ENCODE results near the gene TENM3. TPM values are rescaled to one million over a fixed set of nuclear protein-coding genes. Genes with fewer than 3 reads are reported as not detected.

TENM3 gene
- polyA plus RNA-seq, 1 experiment = 54.9 TPM

GRCh38 chr4:182465114-182465513, 221.9 kb downstream of the TENM3 start:
- Histone ChIP-seq H3K27ac (ENCODE audit: low read depth, low read length) (no peak overlapping the region), H3K27me3 (ENCODE audit: control insufficient read depth, insufficient read depth, low read length) (no peaks in the 10 kb centered on the region), H3K4me3 (ENCODE audit: low read depth, low read length) (no peak overlapping the region), H3K9me3 (ENCODE audit: control insufficient read depth, insufficient read depth, low read length) (no peaks in the 10 kb centered on the region)
- no peak for DNase-seq (ENCODE audit: low read depth, low spot score)
- TF ChIP-seq CTCF (IDR thresholded peaks at IDR 0.05; ENCODE audit: low read depth, low read length) = no peak
- ChIA-PET POLR2A (no interaction called here), CTCF (interaction anchor here (0.6 kb wide), 1 partner anchor 785 kb away, joined by 3 read pairs; no protein-coding TSS in a partner anchor)

DNA sequence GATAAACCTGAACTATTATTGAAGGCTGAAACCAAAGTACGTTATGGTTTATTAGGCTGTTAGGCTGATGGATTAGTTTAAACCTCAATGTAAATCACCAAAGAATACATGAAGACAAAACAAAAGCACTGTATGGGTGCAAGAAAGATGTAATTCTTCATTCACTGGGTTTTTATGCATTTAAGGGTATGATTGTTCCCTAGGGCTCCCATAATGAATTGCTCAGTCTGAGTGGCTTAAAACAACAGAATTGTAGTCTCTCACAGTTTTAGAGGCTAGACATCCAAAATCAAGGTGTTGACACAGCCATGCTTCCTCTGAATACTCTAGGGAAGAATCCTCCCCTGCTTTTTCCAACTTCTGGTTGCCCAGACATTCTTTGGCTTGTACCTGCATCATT, 222.8 kb downstream of the TENM3 start:
- no peak for TF ChIP-seq CTCF (IDR thresholded peaks at IDR 0.05; ENCODE audit: low read depth, low read length)
- CTCF ChIA-PET = interaction anchor here (0.7 kb wide), 1 partner anchor 697 kb away, joined by 4 read pairs; no protein-coding TSS in a partner anchor
- no peaks in the 10 kb centered on the region for H3K27me3 ChIP-seq (ENCODE audit: control insufficient read depth, insufficient read depth, low read length)
- no peak for DNase-seq (ENCODE audit: low read depth, low spot score)
- POLR2A ChIA-PET = no interaction called here
- H3K9me3 ChIP-seq (ENCODE audit: control insufficient read depth, insufficient read depth, low read length) = no peaks in the 10 kb centered on the region
- no peak overlapping the region for H3K4me3 ChIP-seq (ENCODE audit: low read depth, low read length)
- H3K27ac ChIP-seq (ENCODE audit: low read depth, low read length) = no peak overlapping the region

DNA sequence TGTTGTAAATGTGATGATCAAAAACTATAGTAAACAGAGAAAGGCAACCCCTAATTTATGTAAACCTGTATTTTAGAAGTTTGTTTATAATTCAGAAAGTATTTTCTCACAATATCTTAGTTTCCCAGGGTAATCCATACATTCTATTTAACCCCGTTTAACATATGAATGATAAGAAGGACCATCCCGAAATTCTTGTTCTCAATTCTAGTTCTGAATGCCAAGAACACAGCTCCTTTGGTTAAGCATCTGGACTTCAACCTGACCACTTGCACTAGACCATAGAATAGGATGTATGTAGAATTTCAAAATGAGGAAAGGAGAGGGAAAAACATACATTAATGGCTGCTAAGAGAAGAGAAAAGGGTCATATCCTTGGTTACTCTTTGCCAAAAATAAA, 227.0 kb downstream of the TENM3 start:
- ChIA-PET POLR2A (no interaction called here), CTCF (no interaction called here)
- Histone ChIP-seq H3K27me3 (ENCODE audit: control insufficient read depth, insufficient read depth, low read length) (no peaks in the 10 kb centered on the region), H3K4me3 (ENCODE audit: low read depth, low read length) (no peak overlapping the region), H3K27ac (ENCODE audit: low read depth, low read length) (no peak overlapping the region), H3K9me3 (ENCODE audit: control insufficient read depth, insufficient read depth, low read length) (no peaks in the 10 kb centered on the region; the same call in 1 of the 2 replicates)
- DNase-seq (ENCODE audit: low read depth, low spot score) = no peak
- TF ChIP-seq CTCF (IDR thresholded peaks at IDR 0.05; ENCODE audit: low read depth, low read length) = no peak

GRCh38 chr4:182475539-182475938, 232.3 kb downstream of the TENM3 start:
- Histone ChIP-seq H3K27me3 (ENCODE audit: control insufficient read depth, insufficient read depth, low read length) (no peaks in the 10 kb centered on the region), H3K9me3 (ENCODE audit: control insufficient read depth, insufficient read depth, low read length) (no peaks in the 10 kb centered on the region; the same call in 1 of the 2 replicates), H3K27ac (ENCODE audit: low read depth, low read length) (no peak overlapping the region), H3K4me3 (ENCODE audit: low read depth, low read length) (no peak overlapping the region)
- CTCF ChIA-PET = interaction anchor here (2.9 kb wide), 1 partner anchor 330 kb away, joined by 17 read pairs; no protein-coding TSS in a partner anchor
- TF ChIP-seq CTCF (IDR thresholded peaks at IDR 0.05; ENCODE audit: low read depth, low read length) = no peak
- no peak for DNase-seq (ENCODE audit: low read depth, low spot score)
- POLR2A ChIA-PET = no interaction called here

- ChIA-PET POLR2A (no interaction called here), CTCF (interaction anchor here (1.0 to 2.9 kb wide), 2 partner anchors 15 to 328 kb away, joined by 3 to 17 read pairs; no protein-coding TSS in a partner anchor)
- no peak overlapping the region for H3K27ac ChIP-seq (ENCODE audit: low read depth, low read length)
- no peak overlapping the region for H3K4me3 ChIP-seq (ENCODE audit: low read depth, low read length)
- peak; percentile 69 for TF ChIP-seq CTCF (IDR thresholded peaks at IDR 0.05; ENCODE audit: low read depth, low read length)
- H3K9me3 ChIP-seq (ENCODE audit: control insufficient read depth, insufficient read depth, low read length) = no peaks in the 10 kb centered on the region; the same call in 1 of the 2 replicates
- DNase-seq (ENCODE audit: low read depth, low spot score) = no peak
- no peaks in the 10 kb centered on the region for H3K27me3 ChIP-seq (ENCODE audit: control insufficient read depth, insufficient read depth, low read length)
These were observed 235.3 kb downstream of the TENM3 start for GRCh38 chr4:182478475-182478874.
